ENCODE measurements around the gene JADE2.

JADE2 gene

DNA sequence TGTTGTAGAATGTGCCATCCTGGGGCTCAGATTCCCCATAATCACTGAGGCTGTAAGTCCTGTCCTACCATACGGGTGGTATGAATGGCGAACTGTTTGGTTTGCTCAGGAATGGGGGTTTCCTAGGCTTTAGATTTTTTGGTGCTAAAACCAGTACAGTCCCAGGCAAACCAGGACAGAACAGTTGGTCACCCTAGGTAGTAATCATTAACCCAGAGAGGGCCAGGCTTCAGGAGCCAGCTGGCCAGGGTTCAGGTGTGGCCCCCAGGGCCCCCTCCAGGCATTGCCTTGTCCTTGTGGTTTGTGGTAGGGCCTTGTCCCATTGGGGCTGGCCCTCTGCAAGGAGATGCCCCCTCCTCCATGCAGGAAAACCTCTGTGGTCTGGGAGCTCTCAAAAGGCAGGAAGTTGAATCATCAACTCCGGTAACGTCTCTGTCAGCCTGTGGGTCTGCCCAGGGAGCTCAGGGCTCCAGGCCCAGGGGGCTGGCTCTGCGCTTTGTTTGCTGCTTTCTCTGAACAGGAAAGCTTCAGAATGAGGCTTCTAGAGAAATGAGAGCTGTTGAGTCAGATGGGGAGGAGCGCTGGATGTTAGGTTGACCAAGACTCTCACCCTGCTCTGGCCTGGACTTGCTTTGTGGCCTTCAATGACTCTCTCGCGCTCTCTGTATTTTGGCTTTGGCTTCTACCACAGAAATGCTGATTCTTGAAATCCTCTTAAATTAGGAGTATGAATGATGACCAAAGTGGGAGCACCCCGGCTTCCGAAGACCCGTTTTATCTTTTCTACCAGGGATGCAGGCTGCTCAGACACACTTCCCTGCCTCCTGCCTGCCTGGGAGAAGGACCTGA, 22.2 kb upstream of the JADE2 start:
- TF ChIP-seq GATA2 (IDR thresholded peaks at IDR 0.05; ENCODE audit: low read depth, low read length) (no peak), GATA3 (IDR thresholded peaks at IDR 0.05; ENCODE audit: low read depth, low read length) (no peak)

DNA sequence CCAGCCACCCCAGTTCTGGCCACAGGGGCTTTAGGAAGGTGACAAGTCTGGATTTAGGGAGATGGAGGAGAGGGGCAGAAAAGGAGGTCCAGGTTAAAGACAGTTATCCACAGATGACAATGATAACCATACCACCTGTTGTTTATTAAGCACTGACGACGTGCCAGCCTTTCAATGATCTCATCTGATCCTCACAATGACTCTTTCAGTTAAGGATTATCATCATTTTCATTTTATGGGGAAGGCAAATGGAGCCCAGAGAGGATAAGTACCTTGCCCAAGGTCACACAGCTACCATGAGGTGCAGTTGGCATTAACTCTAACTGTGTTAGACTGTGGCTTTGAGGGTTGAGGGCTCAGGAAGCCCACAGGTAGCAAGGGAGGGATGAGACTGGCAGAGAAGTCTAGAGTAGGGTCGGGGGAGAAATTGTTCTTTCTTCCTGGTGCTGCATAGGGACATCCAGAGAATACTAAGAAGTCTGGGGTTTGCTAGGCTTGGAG, 21.5 kb upstream of the JADE2 start:
- TF ChIP-seq GATA3 (IDR thresholded peaks at IDR 0.05; ENCODE audit: low read depth, low read length) = no peak
- TF ChIP-seq GATA2 (IDR thresholded peaks at IDR 0.05; ENCODE audit: low read depth, low read length) = no peak

DNA sequence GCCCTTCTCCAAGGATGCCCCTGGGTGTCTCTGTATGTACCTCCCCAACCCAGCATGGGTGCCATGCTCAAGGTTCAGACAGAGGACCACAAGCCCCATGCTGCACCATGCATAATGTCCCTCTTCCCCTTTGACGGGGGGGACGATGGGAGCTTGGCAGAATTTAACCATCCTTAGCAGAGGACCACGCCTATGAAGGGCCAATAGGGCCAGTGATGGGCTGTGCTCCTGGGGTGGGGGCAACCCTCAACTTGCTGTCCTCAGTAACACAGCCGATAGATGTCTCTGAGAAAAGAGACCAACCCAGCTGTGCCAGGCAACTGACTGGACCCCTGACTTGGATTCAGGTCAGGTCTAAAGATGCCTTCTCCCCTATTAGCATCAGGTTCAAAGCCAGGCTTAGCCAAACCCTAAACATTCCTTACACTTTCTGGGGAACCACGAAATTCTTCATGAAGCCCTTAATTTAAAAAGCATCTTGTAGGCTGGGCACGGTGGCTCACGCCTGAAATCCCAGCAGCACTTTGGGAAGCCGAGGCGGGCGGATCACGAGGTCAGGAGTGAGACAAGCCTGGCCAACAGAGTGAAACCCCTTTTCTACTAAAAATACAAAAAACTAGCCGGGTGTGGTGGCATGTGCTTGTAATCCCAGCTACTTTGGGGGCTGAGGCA, 20.7 kb upstream of the JADE2 start:
- TF ChIP-seq GATA3 (IDR thresholded peaks at IDR 0.05; ENCODE audit: low read depth, low read length) (no peak), GATA2 (IDR thresholded peaks at IDR 0.05; ENCODE audit: low read depth, low read length) (no peak)

DNA sequence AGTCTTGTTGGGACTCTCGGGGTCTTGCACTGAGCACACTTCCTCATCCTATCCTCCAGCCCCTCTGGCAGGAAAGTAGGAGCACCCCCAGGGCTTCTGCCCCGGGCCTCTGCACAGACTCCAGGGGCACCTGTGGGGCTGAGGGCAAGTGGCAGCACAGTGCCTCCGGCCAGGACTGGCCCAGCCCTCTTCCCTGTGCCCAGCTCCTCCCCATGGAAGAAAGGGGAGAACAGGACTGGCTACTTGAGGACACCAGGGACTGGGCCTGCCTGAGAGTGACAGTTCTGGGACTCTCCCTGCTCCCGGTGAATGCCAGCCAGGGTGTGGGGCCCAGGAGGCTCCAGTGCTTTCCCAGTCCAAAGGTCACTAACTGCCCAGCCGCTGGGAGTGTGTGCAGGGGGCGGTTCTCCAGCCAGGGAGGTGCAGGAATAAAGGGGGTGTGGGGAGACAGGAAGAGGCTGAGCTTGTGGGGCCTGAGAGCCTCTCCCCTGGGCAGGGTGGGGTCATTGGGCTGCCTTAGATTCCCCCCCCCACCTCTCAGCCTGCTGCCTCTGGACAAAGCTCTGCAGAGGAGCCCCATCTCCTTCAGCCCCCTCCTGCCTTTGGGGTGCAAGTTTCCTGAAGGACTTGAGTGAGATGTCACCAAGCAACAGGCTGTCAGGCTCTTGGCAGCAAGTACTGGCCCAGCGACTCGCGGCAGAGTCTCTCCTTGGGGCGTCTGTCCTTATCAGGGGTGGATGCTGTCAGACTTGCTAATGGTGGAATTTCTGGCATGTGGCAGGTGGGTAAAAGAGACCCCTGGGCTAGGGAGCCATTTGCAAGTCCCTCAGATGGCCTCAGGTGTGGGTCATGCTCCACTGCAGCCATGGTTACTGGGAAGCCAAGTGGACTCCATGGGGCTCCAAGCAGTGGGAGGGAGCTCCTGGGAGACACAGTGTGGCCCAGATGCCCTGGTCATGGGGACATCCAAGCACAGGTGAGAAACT, 19.1 kb upstream of the JADE2 start:
- TF ChIP-seq GATA3 (IDR thresholded peaks at IDR 0.05; ENCODE audit: low read depth, low read length) (no peak), GATA2 (IDR thresholded peaks at IDR 0.05; ENCODE audit: low read depth, low read length) (no peak)

DNA sequence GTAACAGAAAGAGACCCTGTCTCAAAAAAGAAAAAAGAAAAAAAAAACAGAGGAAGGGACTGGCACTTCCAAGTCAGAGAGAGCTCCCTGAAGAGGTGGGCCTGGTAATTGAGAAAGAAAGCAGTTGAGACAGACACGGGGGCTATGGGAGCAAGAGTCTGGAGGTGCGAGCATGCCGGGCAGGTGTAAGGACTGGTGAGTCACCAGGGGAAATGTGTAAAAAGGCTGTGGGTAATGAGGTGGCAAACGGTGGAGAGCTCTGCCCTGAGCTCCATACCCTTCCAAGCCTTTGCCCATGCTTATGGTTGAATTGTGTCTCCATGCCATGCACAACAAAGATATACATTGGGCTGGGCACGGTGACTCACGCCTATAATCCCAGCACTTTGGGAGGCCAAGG, 18.0 kb upstream of the JADE2 start:
- TF ChIP-seq GATA2 (IDR thresholded peaks at IDR 0.05; ENCODE audit: low read depth, low read length) = no peak
- no peak for TF ChIP-seq GATA3 (IDR thresholded peaks at IDR 0.05; ENCODE audit: low read depth, low read length)

DNA sequence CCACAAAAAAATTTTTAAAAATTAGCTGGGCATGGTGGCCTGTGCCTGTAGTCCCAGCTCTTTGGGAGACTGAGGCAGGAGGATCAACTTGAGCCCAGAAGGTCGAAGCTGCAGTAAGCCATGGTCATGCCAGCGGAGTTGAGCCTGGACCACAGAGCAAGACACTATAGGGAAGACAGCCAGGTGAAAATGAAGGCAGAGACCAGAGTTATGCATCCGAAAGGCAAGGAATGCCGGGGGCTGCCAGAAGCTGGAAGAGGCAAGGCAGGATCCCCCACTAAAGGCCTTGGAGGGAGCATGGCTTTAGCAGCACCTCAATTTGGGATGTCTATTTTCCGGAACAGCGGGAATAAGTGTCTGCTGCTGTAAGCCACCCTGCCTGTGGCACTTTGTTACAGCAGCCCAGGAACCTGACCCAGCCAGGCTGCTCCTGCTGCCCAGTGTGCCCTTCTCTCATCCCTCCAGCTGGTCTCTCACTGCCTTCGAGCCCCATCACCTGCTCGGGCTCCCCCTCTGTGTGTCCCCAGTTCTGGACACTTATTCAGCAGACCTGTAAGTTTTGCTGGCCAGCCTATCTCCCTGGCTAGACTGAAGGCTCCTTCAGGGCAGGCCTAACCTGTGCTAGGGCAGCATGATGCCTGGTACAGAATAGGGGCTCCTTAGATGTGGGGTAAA, 16.8 kb upstream of the JADE2 start:
- TF ChIP-seq GATA3 (IDR thresholded peaks at IDR 0.05; ENCODE audit: low read depth, low read length) = no peak
- no peak for TF ChIP-seq GATA2 (IDR thresholded peaks at IDR 0.05; ENCODE audit: low read depth, low read length)

DNA sequence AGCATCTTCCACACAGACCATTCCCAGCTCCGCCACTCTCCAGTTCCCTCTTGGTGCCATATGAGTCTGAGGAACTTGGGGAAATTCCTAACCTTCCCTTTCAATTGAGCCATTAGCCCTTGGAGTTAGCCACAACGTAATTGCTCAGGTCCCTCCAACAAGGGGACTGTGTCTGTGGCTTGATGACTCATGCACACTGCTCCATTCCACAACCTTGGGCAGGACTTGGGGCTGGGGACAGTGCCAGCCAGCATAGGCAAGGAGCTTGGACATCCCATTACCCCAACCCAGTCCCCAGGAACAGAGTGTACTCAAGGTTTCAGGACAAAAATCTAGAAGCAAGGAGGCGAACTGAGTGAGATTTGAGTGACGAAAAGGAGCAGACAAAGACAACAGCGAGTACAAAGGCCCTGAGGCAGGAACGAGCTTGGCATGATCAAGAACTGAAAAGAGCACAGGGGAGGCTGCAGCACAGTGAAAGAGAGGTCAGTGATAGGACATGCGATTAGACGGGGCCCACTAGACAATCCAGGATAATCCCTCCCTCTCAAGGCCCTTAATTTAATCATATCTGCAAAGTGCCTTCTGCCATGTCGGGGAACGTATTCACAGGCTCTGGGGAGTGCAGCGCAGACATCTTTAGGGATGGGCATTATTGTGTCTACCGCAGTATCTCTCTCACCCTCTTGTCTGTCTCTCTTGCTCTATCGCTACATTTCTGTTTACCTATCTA, 16.0 kb upstream of the JADE2 start:
- peak; percentile 50; the same call in 1 of the 2 replicates for TF ChIP-seq GATA2 (IDR thresholded peaks at IDR 0.05; ENCODE audit: low read depth, low read length)
- no peak for TF ChIP-seq GATA3 (IDR thresholded peaks at IDR 0.05; ENCODE audit: low read depth, low read length)

DNA sequence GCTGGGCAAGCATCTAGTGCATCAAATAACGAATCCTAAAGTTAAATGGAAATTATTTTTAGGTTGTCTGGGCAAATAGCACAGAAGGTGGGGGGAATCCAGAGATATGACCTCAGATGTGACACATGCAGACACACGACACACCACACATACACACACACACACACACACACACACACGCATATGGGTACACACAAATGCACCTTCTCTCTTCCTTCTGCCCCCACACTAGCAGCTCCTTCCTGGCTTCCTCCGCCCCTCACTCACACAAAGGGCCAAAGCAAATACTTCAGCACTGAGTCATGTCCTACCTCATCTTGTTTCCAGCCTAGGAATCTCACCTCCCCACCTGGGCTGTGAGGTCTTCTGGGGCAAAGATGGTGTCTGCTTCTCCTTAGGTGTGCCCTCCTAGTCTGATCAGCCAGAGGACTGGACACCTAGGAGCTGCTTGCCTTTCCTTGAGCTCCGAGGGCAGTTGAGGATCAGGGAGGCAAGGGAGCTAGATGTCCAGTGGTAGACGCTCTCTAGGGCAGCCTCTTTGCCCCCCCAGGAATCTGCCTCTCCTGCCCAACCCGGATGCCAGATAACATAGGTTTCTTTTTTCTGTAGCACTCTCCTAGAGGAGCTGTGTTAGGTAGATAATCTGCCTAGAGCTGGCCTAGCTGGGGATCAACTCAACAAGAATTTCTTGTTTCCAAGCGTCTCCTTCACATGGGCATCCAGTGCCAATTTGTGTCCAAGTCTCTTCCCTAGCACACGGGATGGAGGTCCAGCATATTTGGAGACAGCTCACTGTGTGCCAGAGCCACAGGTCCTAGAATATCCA, 14.3 kb upstream of the JADE2 start:
- TF ChIP-seq GATA3 (IDR thresholded peaks at IDR 0.05; ENCODE audit: low read depth, low read length) = no peak
- TF ChIP-seq GATA2 (IDR thresholded peaks at IDR 0.05; ENCODE audit: low read depth, low read length) = no peak

DNA sequence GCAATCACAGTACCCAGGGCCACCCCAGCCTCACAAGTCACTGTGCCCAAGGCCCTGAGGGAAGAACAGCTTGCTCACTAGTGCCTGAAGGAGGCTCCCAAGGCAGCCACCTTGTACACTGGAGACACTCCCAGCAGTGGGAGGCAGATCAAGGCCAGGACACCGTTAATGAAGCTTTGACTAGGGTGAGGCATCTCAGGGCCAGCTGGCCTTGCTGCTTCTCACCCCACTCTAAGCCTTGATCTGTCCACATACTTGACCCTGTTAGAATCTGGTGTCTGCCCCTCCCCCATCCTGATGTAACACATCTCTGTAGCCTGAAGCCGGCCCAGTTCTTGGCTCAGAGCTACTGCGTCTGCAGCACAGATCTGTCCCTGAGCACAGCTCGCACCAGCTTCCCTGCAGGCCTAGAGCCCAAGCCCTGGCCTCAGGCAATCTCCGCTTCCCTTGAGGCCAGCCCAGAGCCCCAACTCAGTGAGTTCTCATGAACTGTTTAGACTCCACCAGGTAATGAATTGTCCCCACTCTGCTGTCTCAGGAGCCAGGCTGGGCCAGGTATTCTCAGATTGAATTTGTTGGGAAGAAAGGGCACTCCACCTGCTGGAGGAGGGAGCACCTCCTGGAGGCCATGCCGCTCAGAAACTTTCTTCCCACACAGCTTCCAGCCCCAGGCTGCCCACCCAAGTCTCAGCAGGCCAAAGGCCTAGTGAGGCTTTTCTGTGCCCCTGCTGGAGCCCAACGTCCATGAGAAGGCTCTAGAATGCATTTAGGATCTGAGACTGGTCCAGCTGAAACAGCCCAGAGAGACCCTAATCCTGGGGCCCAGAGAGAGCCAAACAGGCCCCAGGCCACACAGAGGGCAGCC, 13.4 kb upstream of the JADE2 start:
- TF ChIP-seq GATA2 (IDR thresholded peaks at IDR 0.05; ENCODE audit: low read depth, low read length) = no peak

DNA sequence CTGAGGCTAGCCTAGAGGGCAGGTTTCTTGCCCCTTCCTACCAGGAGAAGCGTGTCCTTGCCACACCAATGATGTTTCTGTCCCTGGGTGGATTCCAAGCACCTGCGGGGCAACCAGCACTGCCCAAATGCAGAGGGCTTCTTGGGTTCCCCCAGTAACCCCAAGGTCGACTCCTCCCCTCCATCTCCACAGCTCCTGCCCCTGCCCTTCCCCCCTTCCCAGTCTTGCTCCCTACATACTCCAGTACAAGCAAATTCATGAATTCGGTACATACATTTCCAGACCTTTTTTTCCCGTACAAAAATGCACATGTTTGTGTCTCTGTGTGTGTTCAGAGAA, 12.8 kb upstream of the JADE2 start:
- TF ChIP-seq GATA2 (IDR thresholded peaks at IDR 0.05; ENCODE audit: low read depth, low read length) = no peak
- TF ChIP-seq GATA3 (IDR thresholded peaks at IDR 0.05; ENCODE audit: low read depth, low read length) = no peak

DNA sequence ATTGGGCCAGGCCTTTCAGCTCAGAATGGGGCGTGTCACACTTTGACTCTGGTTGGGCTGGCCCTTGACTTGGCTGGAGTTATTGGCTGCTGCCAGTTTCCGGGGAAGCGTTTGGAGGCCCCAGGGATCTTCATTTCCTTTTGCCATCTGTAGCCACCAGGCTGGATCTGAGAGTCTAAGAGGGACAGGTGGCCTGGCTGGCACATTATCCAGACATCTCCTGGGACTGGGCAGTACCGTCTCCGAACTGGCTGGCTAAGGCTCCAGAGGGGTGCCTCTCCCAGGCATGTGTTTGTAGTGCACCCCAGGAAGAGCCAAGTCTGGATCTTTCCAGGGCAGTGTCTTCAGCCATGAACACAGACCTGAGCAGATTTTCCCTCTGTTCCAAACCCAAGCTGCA, 9.7 kb upstream of the JADE2 start:
- TF ChIP-seq GATA3 (IDR thresholded peaks at IDR 0.05; ENCODE audit: low read depth, low read length) (no peak), GATA2 (IDR thresholded peaks at IDR 0.05; ENCODE audit: low read depth, low read length) (no peak)
